ENCODE data around the gene AJUBA. TPM values are rescaled to one million over a fixed set of nuclear protein-coding genes. Genes with fewer than 3 reads are reported as not detected.
A peak's percentile ranks its signal among the peaks of the same experiment; 100 is the strongest.

The AJUBA gene
- total RNA-seq, 4 donors from 2014 or later = 6.8 to 51.7 (median 27.1) TPM

DNA sequence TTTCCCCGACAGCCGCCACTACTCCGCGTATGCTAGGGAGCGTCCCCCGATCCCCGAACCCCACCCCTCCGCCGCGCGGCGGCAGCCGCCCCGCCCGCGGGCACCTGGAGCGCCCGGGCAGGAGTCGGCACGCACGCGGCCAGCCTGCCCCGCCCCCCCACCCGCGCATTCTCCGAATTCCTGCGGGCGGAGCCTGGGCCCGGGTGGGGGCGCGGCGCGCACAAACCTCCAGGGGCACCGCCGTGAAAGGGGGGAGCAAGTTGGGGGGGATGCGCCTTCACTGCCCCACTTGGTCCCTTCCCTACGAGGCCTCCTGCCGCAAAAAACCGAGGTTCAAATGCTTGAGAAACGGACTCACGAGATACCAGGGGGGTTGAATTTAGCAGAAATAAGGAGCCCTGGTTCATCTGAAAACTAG, 1.7 kb downstream of the AJUBA start:
- intact Hi-C loops (cut with DNase I; ENCODE audit: low total_unique reads) = no loop called here
- Histone ChIP-seq H3K9me3 (no peaks in the 10 kb centered on the region), H3K36me3 (no peaks in the 10 kb centered on the region), H3K27me3 (no peaks in the 10 kb centered on the region), H3K4me3 (peak overlapping the region; percentile 65 to 85), H3K27ac (peak overlapping the region; percentile 88 to 96), H3K4me1 (peaks cover 6% of the 10 kb centered on the region in 2 donors)
- no peak for TF ChIP-seq POLR2A (IDR thresholded peaks at IDR 0.05)
- TF ChIP-seq, protein P1, sequence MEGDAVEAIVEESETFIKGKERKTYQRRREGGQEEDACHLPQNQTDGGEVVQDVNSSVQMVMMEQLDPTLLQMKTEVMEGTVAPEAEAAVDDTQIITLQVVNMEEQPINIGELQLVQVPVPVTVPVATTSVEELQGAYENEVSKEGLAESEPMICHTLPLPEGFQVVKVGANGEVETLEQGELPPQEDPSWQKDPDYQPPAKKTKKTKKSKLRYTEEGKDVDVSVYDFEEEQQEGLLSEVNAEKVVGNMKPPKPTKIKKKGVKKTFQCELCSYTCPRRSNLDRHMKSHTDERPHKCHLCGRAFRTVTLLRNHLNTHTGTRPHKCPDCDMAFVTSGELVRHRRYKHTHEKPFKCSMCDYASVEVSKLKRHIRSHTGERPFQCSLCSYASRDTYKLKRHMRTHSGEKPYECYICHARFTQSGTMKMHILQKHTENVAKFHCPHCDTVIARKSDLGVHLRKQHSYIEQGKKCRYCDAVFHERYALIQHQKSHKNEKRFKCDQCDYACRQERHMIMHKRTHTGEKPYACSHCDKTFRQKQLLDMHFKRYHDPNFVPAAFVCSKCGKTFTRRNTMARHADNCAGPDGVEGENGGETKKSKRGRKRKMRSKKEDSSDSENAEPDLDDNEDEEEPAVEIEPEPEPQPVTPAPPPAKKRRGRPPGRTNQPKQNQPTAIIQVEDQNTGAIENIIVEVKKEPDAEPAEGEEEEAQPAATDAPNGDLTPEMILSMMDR (IDR thresholded peaks at IDR 0.05) = no peak
- DNase-seq = peak; percentile 57 to 61

DNA sequence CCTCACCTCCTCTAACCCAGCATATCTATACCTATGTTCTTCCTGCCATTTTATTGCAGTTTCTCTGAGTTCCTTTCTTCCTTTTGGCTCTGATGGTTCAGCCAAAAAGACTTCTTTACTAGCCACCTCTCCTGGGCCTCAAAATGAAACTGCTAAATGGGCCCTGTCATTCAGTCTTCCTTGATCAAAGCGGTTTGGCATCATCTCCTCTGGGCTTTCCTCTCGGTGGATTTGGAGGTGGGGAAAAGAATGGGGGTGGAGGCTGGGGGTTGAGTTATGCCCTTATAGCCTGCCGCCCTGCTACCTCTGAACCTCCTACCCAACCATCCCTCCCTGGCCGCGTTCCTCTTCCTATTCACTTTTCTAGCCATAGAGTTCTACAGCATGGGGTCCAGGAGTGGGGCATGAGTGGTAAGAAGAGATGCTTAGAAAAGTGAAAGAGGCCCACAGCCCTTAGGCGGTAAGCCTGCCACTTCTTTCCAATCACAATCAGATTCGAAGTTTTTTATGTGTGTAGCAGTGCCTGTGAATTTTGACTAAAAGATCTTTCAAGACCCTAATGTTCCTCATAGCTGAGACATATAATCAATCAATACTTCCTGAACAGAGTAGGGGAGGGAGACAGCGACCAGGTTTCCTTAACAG, 2.5 kb downstream of the AJUBA start:
- peak overlapping the region; percentile 65 to 85 for H3K4me3 ChIP-seq
- intact Hi-C loops (cut with DNase I; ENCODE audit: low total_unique reads) = no loop called here
- DNase-seq = no peak

DNA sequence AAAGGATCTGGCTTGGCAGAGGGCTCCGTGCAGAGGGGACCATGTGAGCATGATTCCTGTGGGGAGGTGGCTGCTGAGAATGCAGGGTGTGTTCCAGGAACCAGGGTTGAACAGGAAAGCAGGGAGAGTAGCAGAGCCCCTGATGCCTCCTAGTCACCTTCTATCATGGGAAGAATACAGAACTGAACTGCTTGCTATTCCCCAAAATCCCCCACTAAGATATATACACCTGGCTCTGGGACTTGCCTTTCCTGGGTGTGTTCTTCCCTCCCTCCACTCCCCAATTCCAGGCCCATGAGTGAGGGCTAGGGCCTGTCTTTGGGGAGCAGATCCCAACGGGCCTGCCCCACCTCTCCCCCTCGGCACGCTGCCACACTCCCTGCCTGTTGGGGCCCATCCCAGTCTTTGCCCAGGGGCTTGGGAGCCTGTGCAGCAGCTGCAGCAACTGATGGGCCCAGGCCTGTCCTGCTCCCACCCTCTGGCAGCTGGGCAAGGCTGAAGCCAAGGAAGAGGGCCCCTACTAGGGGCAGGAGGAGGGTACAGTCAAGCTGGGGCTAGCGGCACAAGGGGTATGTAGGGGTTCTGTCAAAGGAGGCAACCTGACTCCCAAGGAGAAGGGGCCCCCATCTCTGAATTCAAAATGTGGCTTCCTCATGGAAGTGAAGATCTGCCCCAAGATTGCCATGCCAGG, 3.2 kb downstream of the AJUBA start:
- Histone ChIP-seq H3K9me3 (no peaks in the 10 kb centered on the region), H3K27ac (peak overlapping the region; percentile 88 to 96), H3K4me1 (peaks cover 6% of the 10 kb centered on the region in 2 donors), H3K27me3 (no peaks in the 10 kb centered on the region), H3K4me3 (no peak overlapping the region), H3K36me3 (no peaks in the 10 kb centered on the region)
- TF ChIP-seq POLR2A (IDR thresholded peaks at IDR 0.05) = no peak
- TF ChIP-seq, protein P1 (IDR thresholded peaks at IDR 0.05) = no peak
- no peak for DNase-seq
- intact Hi-C loops (cut with DNase I; ENCODE audit: low total_unique reads) = no loop called here

More for the DNA sequence above, 2.5 kb downstream of the AJUBA start:
- Histone ChIP-seq H3K27ac (peak overlapping the region; percentile 88 to 96), H3K27me3 (no peaks in the 10 kb centered on the region), H3K4me1 (peaks cover 6% of the 10 kb centered on the region in 2 donors), H3K9me3 (no peaks in the 10 kb centered on the region), H3K36me3 (no peaks in the 10 kb centered on the region)
- TF ChIP-seq, protein P1 (IDR thresholded peaks at IDR 0.05) = no peak
- TF ChIP-seq POLR2A (IDR thresholded peaks at IDR 0.05) = no peak

DNA sequence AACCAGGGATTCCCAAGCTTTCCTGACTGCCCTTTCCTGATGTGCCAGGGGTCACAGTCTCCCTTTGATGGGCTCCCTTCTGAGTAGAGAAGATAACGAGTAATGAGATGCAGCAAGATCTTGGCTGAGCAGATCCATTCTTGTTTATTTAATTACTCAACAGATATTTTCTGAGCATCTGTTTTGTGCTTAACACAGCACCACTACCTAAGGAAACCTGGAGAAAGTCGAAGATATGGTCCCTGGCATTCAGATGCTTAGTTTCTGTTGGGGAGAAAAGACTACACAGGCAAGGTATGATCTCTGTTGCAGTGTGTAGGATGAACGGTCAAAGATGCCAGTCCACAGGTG, 3.9 kb downstream of the AJUBA start:
- Histone ChIP-seq H3K27ac (peak overlapping the region; percentile 88 to 96), H3K4me3 (no peak overlapping the region), H3K4me1 (peaks cover 6% of the 10 kb centered on the region in 2 donors), H3K27me3 (no peaks in the 10 kb centered on the region), H3K36me3 (no peaks in the 10 kb centered on the region), H3K9me3 (no peaks in the 10 kb centered on the region)
- intact Hi-C loops (cut with DNase I; ENCODE audit: low total_unique reads) = no loop called here
- no peak for TF ChIP-seq POLR2A (IDR thresholded peaks at IDR 0.05)
- TF ChIP-seq, protein P1 (IDR thresholded peaks at IDR 0.05) = no peak
- DNase-seq = no peak
